RKO (cell line): ENCODE data around the gene SEPTIN10.

ENCODE experiments used
- DNase-seq: peaks from one replicate; pipeline ENCODE4 v3.0.0-alpha.2; 2016; ENCODE audit warnings: low spot score

The SEPTIN10 gene

DNA sequence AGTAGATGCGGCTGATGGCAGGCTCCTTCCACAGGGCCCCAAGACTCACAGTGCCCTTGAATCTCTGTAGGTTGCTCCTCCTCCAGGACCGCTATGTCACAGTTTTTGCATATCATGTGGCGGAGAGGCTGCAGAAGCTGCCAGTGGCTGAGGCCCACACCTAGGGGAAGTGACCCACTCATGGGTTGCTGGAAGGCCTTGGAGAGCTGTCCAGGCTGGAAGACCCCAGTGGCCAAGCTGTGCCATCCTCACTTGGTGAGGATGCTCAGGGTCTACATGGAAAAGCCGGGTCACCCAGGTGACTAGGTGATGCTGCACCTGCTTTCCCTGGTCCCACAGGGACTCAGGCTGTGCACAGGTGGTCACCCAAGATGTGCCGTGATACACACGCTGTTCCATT lies 90.6 kb downstream of the SEPTIN10 start:
- no peak for DNase-seq

- no peak for DNase-seq
Measured at GRCh38 chr2:109522063-109522374, 91.7 kb downstream of the SEPTIN10 start.

- DNase-seq, result no peak
Measured at GRCh38 chr2:109521233-109522062, 92.3 kb downstream of the SEPTIN10 start.

- DNase-seq, result no peak
Measured at GRCh38 chr2:109519513-109519912, 94.3 kb downstream of the SEPTIN10 start.

DNA sequence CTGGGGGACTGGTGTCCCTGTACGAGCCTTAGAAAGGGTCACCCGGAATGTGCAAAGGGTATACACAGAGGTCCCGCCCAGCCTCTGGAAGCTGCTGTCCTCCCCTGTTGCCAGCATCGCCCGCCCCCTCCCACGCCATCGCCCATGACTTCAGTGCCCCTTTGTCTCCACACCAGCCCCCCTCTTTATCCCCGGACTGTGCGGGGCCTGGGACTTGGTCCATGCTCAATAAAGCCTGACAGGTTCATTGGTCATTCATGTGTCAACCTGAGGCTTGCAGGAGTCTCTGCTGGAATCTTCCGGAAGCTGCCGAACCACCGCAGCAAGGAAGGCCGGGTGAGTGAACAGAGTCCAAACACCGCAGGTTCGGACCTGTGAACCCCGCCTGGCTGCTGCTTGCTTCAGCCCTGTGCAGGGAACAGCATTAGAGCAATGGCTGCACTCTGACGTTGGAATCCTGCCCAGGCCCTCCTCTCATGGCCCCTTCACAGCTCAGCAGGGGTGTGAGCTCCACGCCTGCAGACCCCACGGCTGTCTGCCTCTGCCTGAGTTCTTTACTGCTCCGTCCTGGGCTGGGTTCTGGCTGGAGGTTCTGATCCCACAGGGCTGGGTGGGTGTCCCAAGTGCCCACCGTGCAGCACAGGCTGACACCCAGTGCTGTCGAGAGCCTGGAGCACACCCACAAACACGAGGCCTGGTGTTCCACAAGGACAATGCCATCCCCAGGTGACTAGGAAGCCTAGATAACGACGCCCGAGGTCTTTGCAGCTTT lies 96.5 kb downstream of the SEPTIN10 start:
- no peak for DNase-seq

- peak; percentile 62 for DNase-seq
Measured at GRCh38 chr2:109516445-109517117, 97.2 kb downstream of the SEPTIN10 start.

- no peak for DNase-seq
Measured at GRCh38 chr2:109514857-109515256, 98.9 kb downstream of the SEPTIN10 start.

- DNase-seq, result peak; percentile 44
Measured at GRCh38 chr2:109513749-109514588, 99.8 kb downstream of the SEPTIN10 start.

- DNase-seq, result no peak
Measured at GRCh38 chr2:109513230-109513629, 100.5 kb downstream of the SEPTIN10 start.

- no peak for DNase-seq
Measured at GRCh38 chr2:109512076-109512475, 101.7 kb downstream of the SEPTIN10 start.

- no peak for DNase-seq
Measured at GRCh38 chr2:109511168-109511567, 102.6 kb downstream of the SEPTIN10 start.

- DNase-seq, result peak; percentile 65
Measured at GRCh38 chr2:109510136-109511028, 103.4 kb downstream of the SEPTIN10 start.

DNA sequence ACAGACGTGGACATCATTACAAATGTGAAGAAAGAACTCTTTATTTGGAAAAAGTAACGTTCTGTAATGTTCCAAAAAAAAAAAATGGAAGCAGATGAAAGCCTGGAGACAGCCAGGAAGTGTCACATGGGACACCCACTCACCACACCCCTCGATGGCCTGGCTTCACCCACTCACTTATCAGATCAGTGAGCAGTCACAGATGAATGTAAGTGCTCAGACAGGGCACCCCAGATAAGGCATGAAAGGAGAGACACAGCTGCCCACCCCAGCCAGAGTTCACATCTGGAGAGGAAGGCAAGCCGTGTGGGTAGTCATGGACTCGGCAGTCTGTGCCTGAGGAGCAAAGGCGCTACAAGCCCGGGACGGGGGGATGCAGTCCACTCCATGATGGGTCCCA lies 105.2 kb downstream of the SEPTIN10 start:
- no peak for DNase-seq

- no peak for DNase-seq
Measured at GRCh38 chr2:109507828-109508227, 105.9 kb downstream of the SEPTIN10 start.

DNA sequence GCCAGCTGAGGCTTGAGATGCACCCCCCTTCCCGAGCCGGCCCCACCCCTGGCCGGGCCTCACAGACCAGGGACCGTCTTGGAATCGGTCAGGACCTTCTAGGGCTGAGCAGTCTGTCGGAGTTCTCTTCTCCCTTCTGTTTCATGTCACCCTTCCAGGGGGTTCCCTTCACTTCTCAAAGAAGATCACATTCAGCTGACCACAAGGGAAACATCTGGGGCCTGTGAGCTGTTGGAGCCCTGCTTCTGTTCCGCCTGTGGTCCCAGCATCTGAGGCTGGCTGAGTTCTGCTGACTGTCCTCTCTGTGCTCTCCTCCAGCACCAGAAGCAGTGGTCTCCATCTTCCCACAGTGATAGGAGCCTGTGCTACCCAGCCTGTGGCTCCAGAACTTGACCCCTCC lies 106.5 kb downstream of the SEPTIN10 start:
- no peak for DNase-seq

- no peak for DNase-seq
Measured at GRCh38 chr2:109503191-109503590, 110.6 kb downstream of the SEPTIN10 start.

DNA sequence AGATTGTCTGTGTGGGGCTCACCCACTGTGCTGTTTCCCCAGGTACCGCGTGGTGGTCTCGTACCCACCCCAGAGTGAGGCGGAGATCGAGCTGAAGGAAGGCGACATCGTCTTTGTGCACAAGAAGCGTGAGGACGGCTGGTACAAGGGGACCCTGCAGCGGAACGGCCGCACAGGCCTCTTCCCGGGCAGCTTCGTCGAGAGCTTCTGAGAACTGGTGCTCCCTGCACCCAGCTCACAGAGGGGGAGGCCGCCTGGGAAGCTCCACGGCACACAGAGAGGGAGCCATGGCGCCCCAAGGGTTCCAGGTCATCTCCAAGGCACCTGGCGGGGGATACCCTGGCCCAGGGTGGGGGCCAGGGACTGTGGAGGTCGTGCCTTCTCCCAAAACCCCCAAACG lies 112.3 kb downstream of the SEPTIN10 start:
- no peak for DNase-seq

DNA sequence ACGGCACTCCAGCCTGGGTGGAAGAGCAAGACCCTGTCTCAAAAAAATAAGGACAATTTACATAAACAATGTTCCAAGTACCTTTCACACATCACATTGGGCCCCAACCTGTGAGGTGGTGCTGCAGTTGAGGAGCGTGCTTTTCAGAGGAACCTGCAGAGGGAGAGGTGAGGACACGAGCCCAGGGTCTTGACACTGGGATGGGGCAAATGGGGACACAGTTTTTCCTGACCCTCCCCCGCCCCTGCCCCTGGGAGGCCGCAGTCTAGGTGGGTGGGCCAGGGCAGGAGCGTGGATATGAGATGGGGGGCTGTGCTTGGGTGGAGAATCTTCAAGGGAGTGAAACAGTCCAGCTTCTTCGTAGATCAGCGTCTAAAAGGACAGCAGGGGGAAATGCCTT lies 112.9 kb downstream of the SEPTIN10 start:
- no peak for DNase-seq

GRCh38 chr2:109499566-109499965 lies 114.2 kb downstream of the SEPTIN10 start:
- no peak for DNase-seq

GRCh38 chr2:109498906-109499305 lies 114.9 kb downstream of the SEPTIN10 start:
- DNase-seq, result no peak
